HEK293T (cell line): ENCODE measurements around the gene PIK3CD.

Experiments used
- CTCF ChIA-PET: fragments of 350-600 bp; formaldehyde crosslinking; extraction: SDS; loops from one replicate; lab custom pipeline; 2021; ENCODE audit warnings: antibody characterized with exemption, inconsistent platforms; lab: Yijun Ruan, JAX
- POLR2A ChIA-PET: fragments of 350-600 bp; formaldehyde crosslinking; extraction: SDS; loops from one replicate; lab custom pipeline; 2020; ENCODE audit warnings: antibody characterized with exemption, inconsistent platforms; lab: Yijun Ruan, JAX
- DNase-seq: peaks from one replicate; pipeline ENCODE4 v3.0.0; 2012; ENCODE audit warnings: mixed read lengths; ENCODE audit errors: extremely low spot score
- ARNT ChIP-seq: fragments of 450-650 bp; IDR thresholded peaks from 2 replicates; pipeline ENCODE4 v1.6.1; 2017; ENCODE audit warnings: mild to moderate bottlenecking
- BHLHE40 ChIP-seq: fragments of 450-650 bp; IDR thresholded peaks from 2 replicates; pipeline ENCODE4 v1.6.1; 2016; ENCODE audit warnings: mild to moderate bottlenecking, moderate library complexity, borderline replicate concordance
- CTBP1 ChIP-seq: fragments of 450-650 bp; IDR thresholded peaks from 2 replicates; pipeline ENCODE4 v1.6.1; 2016; ENCODE audit warnings: borderline replicate concordance
- ELF4 ChIP-seq: fragments of 450-650 bp; IDR thresholded peaks from 2 replicates; pipeline ENCODE4 v1.6.1; 2017; ENCODE audit warnings: antibody characterized with exemption
- FOXA1 ChIP-seq: fragments of 450-650 bp; IDR thresholded peaks from 2 replicates; pipeline ENCODE4 v1.6.1; 2016; ENCODE audit warnings: mild to moderate bottlenecking
- FOXK2 ChIP-seq: fragments of 450-650 bp; IDR thresholded peaks from 2 replicates; pipeline ENCODE4 v1.6.1; 2016; ENCODE audit warnings: mild to moderate bottlenecking
- FOXM1 ChIP-seq: fragments of 450-650 bp; IDR thresholded peaks from 2 replicates; pipeline ENCODE4 v1.6.1; 2017; ENCODE audit warnings: mild to moderate bottlenecking, borderline replicate concordance
- HDGF ChIP-seq: fragments of 450-650 bp; IDR thresholded peaks from 2 replicates; pipeline ENCODE4 v1.6.1; 2017; ENCODE audit warnings: antibody characterized with exemption, borderline replicate concordance
- L3MBTL2 ChIP-seq: fragments of 450-650 bp; conservative IDR thresholded peaks from 2 replicates; pipeline ENCODE4 v1.6.1; 2016; ENCODE audit warnings: mild to moderate bottlenecking
- LEF1 ChIP-seq: fragments of 450-650 bp; IDR thresholded peaks from 2 replicates; pipeline ENCODE4 v1.6.1; 2017; ENCODE audit warnings: mild to moderate bottlenecking, borderline replicate concordance
- NFRKB ChIP-seq: fragments of 450-650 bp; IDR thresholded peaks from 2 replicates; pipeline ENCODE4 v1.6.1; 2016; ENCODE audit warnings: mild to moderate bottlenecking, moderate library complexity
- SP1 ChIP-seq: fragments of 450-650 bp; IDR thresholded peaks from 2 replicates; pipeline ENCODE4 v1.6.1; 2017
- SUZ12 ChIP-seq: fragments of 450-650 bp; IDR thresholded peaks from 2 replicates; pipeline ENCODE4 v1.6.1; 2016; ENCODE audit warnings: mild to moderate bottlenecking
- TARDBP ChIP-seq: fragments of 450-650 bp; IDR thresholded peaks from 2 replicates; pipeline ENCODE4 v1.6.1; 2016
- ZNF384 ChIP-seq: fragments of 450-650 bp; IDR thresholded peaks from 2 replicates; pipeline ENCODE4 v1.6.1; 2016
- TF ChIP-seq, protein P1 (sequence below): fragments of 450-650 bp; IDR thresholded peaks from 2 replicates; pipeline ENCODE4 v1.6.1; 2016

The PIK3CD gene

DNA sequence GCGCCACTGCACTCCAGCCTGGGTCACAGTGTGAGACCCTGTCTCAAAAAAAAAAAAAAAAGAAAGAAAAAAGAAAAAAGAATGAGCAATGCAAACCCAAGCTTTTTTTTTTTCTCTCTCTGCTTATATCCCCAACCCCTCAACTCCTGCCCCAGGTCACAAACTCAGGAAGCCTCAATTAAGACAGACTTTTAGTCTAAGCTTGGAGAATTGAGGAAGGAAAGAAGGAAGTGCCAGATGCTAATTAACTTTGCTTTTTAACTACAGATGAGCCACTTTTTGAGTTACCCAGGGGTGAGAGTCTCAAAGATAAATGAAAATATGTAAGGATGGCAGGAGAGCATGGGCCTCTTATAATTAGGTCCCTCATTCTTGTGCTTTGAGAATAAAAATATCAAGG is 33.3 kb downstream of the PIK3CD start:
- TF ChIP-seq SP1 = no peak
- no peak for TF ChIP-seq ELF4
- TF ChIP-seq LEF1 = no peak
- no peak for TF ChIP-seq TARDBP
- TF ChIP-seq NFRKB = no peak
- no peak for TF ChIP-seq ZNF384
- TF ChIP-seq, protein P1, sequence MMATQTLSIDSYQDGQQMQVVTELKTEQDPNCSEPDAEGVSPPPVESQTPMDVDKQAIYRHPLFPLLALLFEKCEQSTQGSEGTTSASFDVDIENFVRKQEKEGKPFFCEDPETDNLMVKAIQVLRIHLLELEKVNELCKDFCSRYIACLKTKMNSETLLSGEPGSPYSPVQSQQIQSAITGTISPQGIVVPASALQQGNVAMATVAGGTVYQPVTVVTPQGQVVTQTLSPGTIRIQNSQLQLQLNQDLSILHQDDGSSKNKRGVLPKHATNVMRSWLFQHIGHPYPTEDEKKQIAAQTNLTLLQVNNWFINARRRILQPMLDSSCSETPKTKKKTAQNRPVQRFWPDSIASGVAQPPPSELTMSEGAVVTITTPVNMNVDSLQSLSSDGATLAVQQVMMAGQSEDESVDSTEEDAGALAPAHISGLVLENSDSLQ = no peak
- no peak for TF ChIP-seq ARNT
- TF ChIP-seq CTBP1 = no peak
- TF ChIP-seq FOXA1 = no peak
- POLR2A ChIA-PET = interaction anchor here (1.4 kb wide), 1 partner anchor 20 kb away, joined by 3 read pairs; no protein-coding TSS in a partner anchor
- CTCF ChIA-PET = no interaction called here
- DNase-seq = no peak

DNA sequence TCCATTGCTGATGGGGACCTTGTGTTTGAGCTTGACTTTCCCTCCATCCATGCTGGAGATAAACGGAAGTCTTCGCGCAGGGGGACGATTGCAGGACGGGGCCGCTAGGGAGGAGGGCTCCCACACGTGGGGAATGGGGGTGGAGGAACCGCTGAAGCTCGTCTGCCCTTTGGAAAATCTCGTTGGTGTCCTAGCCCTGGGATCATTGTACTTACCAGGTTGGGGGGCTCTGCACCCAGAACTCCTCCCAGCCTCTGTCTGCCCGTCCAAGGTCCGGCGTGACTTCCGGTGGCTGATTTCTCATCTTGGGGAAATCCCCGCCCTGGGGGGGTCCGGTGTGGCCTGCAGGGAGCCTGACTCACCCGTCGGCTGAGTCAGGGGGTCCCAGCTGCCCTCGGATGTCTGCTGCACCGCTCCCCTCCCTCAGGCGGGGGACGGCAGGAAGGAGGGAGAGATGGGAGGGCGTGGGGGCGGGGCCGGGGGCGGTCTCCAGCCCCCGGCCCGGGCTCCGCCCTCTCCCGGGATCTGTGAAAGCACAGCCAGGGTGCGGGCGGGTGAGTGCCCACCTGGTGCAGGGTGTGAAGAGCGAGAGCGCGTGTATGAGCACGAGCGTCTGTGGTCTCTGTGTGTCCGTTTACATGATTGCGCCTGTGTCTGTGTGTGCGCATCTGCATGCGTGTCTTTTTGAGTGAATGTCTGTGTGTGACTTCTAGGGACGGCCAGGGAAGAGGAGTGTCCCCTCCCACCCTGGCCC is 35.8 kb downstream of the PIK3CD start:
- ChIA-PET POLR2A (no interaction called here), CTCF (no interaction called here)
- peak; percentile 76 for DNase-seq
- TF ChIP-seq NFRKB = no peak
- no peak for TF ChIP-seq ELF4
- no peak for TF ChIP-seq CTBP1
- TF ChIP-seq, protein P1 = no peak
- TF ChIP-seq FOXM1 = no peak
- TF ChIP-seq L3MBTL2 = peak; percentile 81
- TF ChIP-seq SP1 = no peak

DNA sequence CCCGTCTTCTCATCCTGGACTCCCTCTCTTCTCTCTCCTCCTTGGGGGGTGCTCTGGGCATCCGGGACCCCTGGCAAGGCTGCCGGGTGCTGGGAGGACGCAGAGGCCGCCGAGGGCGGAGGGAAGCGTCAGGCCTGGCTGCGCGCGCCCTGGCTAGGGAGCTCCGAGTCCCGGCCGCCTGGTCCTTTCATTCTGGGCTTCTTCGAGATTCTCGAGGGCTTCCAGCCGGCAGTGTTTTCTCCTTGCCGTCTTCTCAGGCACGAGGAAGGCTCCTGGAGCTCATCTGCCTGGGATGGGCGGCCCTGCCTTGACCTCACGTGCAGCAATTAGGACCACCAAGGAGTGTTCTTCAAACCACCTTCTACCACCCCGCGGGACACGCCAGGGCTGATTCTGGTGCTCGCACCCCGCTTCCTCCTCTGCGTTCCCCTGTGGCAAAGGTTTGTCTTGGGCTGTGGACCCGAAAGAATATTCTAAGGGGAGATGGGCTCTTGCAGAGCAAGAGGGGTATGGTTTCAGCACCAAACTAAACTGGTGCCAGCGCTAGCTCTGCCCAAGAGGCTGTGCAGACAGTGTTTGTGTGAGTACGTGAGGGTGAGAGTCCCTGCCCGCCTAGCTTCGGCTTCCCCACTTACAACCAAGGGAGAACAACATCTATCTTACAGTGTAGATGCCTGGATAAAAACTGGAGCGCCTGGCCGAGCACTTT is 36.5 kb downstream of the PIK3CD start:
- DNase-seq = peak; percentile 27
- CTCF ChIA-PET = no interaction called here
- POLR2A ChIA-PET = no interaction called here
- TF ChIP-seq ELF4 = no peak
- no peak for TF ChIP-seq SUZ12
- no peak for TF ChIP-seq ARNT
- no peak for TF ChIP-seq FOXA1
- no peak for TF ChIP-seq FOXK2
- no peak for TF ChIP-seq ZNF384
- no peak for TF ChIP-seq TARDBP
- no peak for TF ChIP-seq NFRKB
- no peak for TF ChIP-seq HDGF
- no peak; the same call in 1 of the 2 replicates for TF ChIP-seq L3MBTL2
- TF ChIP-seq SP1 = no peak
- TF ChIP-seq FOXM1 = no peak
- TF ChIP-seq, protein P1 = no peak

DNA sequence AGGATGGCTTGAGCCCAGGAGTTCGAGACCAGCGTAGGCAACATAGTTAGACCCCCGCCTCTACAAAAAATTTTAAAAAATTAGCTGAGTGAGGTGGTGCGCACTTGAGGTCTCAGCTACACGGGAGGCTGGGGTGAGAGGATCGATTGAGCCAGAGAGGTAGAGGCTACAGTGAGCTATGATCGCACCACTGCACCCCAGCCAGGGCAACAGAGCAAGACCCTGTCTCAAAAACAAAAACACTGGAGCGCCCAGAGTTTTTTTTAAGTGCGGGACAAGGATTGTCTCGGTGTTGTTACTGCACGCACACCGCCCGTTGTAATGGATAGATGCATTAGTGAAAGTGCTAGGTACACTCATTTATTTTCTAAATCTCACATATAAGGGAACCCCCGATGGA is 37.1 kb downstream of the PIK3CD start:
- TF ChIP-seq LEF1 = no peak
- TF ChIP-seq TARDBP = no peak
- TF ChIP-seq CTBP1 = no peak
- TF ChIP-seq ELF4 = no peak
- no peak for TF ChIP-seq NFRKB
- TF ChIP-seq SUZ12 = no peak
- CTCF ChIA-PET = no interaction called here
- DNase-seq = no peak
- POLR2A ChIA-PET = no interaction called here

DNA sequence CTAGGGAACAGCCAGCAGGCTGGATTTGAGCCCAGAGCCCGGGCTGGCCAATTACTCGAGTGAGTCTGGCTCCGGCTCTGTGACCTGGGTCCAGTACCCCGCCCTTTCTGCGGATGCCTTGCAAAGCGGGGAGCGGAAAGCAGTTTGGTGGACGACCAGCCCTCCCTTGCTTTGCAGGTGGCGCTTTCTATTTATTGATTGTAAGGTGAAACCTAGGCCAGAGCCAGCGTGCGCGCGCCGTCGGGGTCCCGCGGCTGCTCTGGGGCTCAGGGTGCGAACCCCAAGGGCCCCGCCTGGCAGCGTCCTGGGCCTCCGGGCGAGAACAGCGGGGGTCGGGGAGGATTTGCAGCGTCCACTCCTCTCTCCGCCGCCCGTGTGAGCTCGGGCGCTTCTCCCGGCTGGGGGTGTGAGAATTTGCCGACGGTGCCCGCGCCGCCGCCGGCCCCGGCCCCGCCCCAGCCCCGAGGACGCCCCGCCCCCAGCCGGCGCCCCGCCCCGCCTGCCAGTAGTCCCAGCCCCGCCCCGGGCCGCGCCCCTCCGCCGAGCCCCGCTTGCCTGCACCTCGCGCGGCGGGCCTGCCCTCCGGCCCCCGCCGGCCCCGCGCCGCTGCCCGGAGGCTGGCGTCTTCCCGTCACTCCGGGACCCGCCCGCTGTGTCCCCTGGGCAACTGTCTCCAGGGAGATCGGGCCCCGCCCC is 37.6 kb downstream of the PIK3CD start:
- CTCF ChIA-PET = no interaction called here
- TF ChIP-seq BHLHE40 (no peak), ARNT (no peak), SP1 (no peak), L3MBTL2 (peak; percentile 19; the same call in 1 of the 2 replicates), FOXA1 (no peak), HDGF (no peak), CTBP1 (no peak), FOXK2 (no peak), SUZ12 (no peak), FOXM1 (no peak), ZNF384 (no peak), LEF1 (no peak), ELF4 (no peak), TARDBP (no peak), NFRKB (no peak)
- TF ChIP-seq, protein P1 = 0 out of 2 replicates have a peak, but pooled peaks have one; percentile 16
- POLR2A ChIA-PET = no interaction called here
- peak; percentile 93 for DNase-seq
